ENCODE results near the gene RHCG. TPM values are rescaled to one million over a fixed set of nuclear protein-coding genes. Genes with fewer than 3 reads are reported as not detected.

RHCG gene
- total and polyA plus RNA-seq, 8 donors: 2.2 to 3.1 (median 2.6) TPM; not detected in 2

GRCh38 chr15:89442671-89443307 lies 53.6 kb downstream of the RHCG start:
- Histone ChIP-seq H3K36me3 (no peaks in the 10 kb centered on the region), H3K27me3 (peaks cover 0 to 93% of the 10 kb centered on the region in 2 donors), H3K4me1 (peaks cover 0 to 4% of the 10 kb centered on the region in 2 donors), H3K27ac (no peak overlapping the region), H3K9me3 (no peaks in the 10 kb centered on the region), H3K4me3 (no peak overlapping the region)
- intact Hi-C loops (cut with DNase I): no loop called here
- ATAC-seq: peak; percentile 54
- peak; percentile 47 to 51 for TF ChIP-seq CTCF (IDR thresholded peaks at IDR 0.05)
- peak in 2 of 4 donors; percentile 7 to 51 for DNase-seq

- Histone ChIP-seq H3K27ac (no peak overlapping the region), H3K27me3 (peaks cover 0 to 94% of the 10 kb centered on the region in 2 donors), H3K36me3 (no peaks in the 10 kb centered on the region), H3K4me3 (no peak overlapping the region), H3K9me3 (no peaks in the 10 kb centered on the region), H3K4me1 (peaks cover 0 to 4% of the 10 kb centered on the region in 2 donors)
- DNase-seq (no peak), ATAC-seq (no peak)
- TF ChIP-seq CTCF (IDR thresholded peaks at IDR 0.05): no peak
- intact Hi-C loops (cut with DNase I): no loop called here
These were observed 54.2 kb downstream of the RHCG start for GRCh38 chr15:89442155-89442554.

DNA sequence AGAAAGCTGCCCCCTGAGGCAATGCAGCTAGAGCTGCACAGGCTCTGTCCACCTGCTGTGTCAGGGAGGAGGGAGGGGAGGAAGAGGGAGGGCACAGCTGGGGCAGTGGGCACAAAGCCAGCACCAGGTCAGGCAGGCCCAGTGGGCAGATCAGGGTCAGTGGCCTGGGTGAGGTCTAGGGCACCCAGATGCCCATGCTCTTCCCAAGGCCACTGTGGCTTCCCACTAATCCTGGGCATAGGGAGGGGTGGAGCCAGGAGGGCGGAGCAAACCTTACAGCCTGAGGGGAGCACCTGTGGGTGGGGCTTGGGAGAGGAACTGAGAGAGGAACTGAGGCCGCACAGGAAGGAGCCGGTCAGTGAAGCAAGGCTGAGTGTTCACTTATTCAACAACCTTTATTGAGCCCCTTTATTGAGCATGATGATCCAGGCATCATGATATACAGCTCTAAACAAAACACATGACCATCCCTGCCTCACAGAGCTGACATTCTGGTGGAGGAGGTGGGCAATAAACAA lies 55.0 kb downstream of the RHCG start:
- DNase-seq (peak in 1 of 4 donors; percentile 58), ATAC-seq (no peak)
- intact Hi-C loops (cut with DNase I): no loop called here
- no peaks in the 10 kb centered on the region for H3K36me3 ChIP-seq
- H3K9me3 ChIP-seq: no peaks in the 10 kb centered on the region
- H3K4me1 ChIP-seq: peaks cover 0 to 4% of the 10 kb centered on the region in 2 donors
- no peak overlapping the region for H3K27ac ChIP-seq
- TF ChIP-seq CTCF (IDR thresholded peaks at IDR 0.05): no peak
- H3K4me3 ChIP-seq: no peak overlapping the region
- peaks cover 0 to 93% of the 10 kb centered on the region in 2 donors for H3K27me3 ChIP-seq

DNA sequence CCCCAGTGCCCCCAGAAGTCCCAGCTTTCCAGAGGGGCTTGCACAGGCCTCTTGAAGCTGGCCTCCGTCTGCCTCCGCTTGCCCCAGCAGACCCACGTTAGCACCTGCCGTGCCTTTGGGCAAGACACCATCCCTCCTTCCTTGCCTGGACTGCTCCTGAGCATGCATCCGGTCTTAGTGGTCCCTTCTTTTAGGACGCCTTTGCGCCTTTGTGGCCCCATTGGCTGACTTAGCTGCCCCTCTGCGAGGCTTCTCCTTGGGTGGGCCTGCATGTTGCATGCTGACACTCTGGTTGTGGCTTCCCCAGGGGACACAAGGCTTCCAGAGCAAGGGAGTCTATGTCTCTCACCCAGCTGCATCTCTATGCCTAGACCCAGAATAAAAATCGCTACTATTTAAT lies 56.6 kb downstream of the RHCG start:
- intact Hi-C loops (cut with DNase I): no loop called here
- no peak for ATAC-seq
- no peak overlapping the region for H3K27ac ChIP-seq
- H3K36me3 ChIP-seq: no peaks in the 10 kb centered on the region
- DNase-seq: no peak
- no peaks in the 10 kb centered on the region for H3K9me3 ChIP-seq
- no peak overlapping the region for H3K4me3 ChIP-seq
- H3K27me3 ChIP-seq: peaks cover 3 to 93% of the 10 kb centered on the region in 2 donors
- peaks cover 0 to 4% of the 10 kb centered on the region in 2 donors for H3K4me1 ChIP-seq
- no peak for TF ChIP-seq CTCF (IDR thresholded peaks at IDR 0.05)

- Histone ChIP-seq H3K27ac (no peak overlapping the region), H3K9me3 (no peaks in the 10 kb centered on the region), H3K4me3 (no peak overlapping the region), H3K36me3 (no peaks in the 10 kb centered on the region), H3K27me3 (peaks cover 3 to 84% of the 10 kb centered on the region in 2 donors), H3K4me1 (peaks cover 0 to 4% of the 10 kb centered on the region in 2 donors)
- TF ChIP-seq CTCF (IDR thresholded peaks at IDR 0.05): no peak
- intact Hi-C loops (cut with DNase I): no loop called here
- DNase-seq (no peak), ATAC-seq (no peak)
These were observed 59.6 kb downstream of the RHCG start for GRCh38 chr15:89436560-89437311.

Data from left lung (tissue), 10 donors.